A673 (cell line): ENCODE measurements around the gene WDR26.

ENCODE experiments used
- EZH2 ChIP-seq: fragments of 200-600 bp; sonication (generic); IDR thresholded peaks from 2 replicates; pipeline ENCODE4 v1.6.1; 2017; ENCODE audit warnings: borderline replicate concordance, low read depth, mild to moderate bottlenecking, mixed read lengths, antibody characterized with exemption, low read length; ENCODE audit not compliant: poor library complexity, severe bottlenecking
- TF ChIP-seq, protein P1 (sequence below): fragments of 300-800, 200-600 bp; sonication (generic); conservative IDR thresholded peaks from 2 replicates; pipeline ENCODE4 v1.5.1; 2017; ENCODE audit warnings: low read depth, mild to moderate bottlenecking, antibody characterized with exemption, low read length, moderate library complexity, mixed read lengths

DNA sequence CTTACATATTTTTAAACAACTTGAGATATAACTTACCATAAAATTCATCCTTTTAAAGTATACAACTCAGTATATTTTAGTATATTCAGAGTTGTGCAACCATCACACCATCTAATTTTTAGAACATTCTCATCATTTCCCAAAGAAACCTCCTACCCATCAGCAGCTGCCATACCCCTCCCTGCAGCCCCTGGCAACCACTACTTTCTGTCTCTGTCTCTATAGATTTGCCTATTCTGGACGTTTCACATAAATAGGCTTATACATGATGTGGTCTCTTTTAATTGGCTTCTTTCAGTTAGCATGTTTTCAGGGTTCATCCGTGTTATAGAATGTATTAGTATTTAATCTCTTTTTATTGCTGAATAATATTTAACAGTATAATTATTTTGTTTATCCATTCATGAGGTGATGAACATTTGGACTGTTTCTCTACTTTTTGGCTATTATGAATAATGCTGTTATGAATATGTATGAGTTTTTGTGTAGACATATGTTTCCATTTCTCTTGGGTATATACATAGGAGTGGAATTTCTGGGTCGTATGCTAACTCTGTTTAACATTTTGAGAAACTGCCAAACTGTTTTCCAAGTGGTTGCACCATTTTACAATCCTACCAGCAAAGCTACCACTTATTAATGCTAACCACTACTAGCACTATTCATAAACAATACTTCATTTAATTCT is 29.5 kb downstream of the WDR26 start:
- TF ChIP-seq, protein P1, sequence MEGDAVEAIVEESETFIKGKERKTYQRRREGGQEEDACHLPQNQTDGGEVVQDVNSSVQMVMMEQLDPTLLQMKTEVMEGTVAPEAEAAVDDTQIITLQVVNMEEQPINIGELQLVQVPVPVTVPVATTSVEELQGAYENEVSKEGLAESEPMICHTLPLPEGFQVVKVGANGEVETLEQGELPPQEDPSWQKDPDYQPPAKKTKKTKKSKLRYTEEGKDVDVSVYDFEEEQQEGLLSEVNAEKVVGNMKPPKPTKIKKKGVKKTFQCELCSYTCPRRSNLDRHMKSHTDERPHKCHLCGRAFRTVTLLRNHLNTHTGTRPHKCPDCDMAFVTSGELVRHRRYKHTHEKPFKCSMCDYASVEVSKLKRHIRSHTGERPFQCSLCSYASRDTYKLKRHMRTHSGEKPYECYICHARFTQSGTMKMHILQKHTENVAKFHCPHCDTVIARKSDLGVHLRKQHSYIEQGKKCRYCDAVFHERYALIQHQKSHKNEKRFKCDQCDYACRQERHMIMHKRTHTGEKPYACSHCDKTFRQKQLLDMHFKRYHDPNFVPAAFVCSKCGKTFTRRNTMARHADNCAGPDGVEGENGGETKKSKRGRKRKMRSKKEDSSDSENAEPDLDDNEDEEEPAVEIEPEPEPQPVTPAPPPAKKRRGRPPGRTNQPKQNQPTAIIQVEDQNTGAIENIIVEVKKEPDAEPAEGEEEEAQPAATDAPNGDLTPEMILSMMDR: no peak
- TF ChIP-seq EZH2: no peak
